ENCODE results near the gene MBNL1. TPM values are rescaled to one million over a fixed set of nuclear protein-coding genes. Genes with fewer than 3 reads are reported as not detected.

Gene MBNL1
- total RNA-seq, 4 donors from 2014 or later, result 413 to 774 (median 604) TPM

DNA sequence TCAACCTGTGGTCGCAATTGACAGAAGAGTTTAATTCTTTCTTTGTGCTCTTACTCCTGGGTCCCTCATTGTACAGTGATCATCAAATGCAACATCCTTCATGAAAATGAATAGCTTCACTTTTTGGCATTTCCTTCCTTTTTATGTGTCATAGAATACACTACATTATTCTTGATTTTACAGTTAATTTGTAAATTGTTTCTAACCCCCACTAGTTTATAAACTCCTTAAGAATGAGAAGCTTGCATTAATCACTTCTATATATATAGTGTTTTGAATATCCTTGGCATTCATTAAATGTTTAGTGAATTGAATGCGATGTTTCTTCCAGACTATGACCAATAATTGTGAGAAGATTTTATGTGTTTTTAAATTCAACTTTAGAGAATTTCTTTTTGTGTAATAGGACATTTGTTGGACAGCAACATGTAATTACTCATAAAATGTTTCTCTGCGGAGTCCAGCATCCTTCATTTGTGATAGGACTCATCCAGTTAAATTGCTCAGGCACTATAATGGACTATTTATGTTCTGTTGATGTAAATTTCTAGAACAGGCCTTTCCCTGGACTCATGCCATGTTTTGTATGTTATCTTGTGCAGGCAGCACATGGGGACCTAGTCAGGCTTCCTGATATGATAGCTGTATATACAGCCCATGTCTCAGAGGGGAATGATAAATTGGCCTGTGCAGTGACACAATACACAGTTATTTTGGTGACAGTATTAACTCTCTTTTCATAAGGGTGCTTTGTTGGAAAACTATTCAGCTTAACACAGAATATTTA is 51.3 kb downstream of the MBNL1 start:
- no peak for TF ChIP-seq CTCF (IDR thresholded peaks at IDR 0.05; ENCODE audit: low read depth)

GRCh38 chr3:152321200-152321954 is 52.6 kb downstream of the MBNL1 start:
- TF ChIP-seq CTCF (IDR thresholded peaks at IDR 0.05; ENCODE audit: low read depth), result no peak

DNA sequence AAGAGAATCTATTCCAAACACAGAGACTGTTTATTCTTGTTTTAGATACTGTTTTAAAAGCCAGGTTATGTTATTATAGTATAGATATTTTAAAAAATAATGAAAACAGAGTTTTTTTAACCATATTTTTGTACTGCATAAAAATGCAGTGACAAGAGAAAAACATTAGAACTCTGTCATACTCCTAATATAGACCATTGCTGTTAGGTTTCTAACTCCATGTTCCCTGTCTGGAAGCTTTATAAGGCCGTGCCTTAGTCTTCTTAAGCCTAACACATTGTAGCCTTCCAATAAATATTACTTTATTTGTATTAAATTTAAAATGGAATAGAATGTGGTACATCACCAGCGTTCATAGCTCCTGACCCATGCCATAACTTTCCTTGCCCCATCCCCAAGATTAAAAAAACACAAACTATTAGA is 53.2 kb downstream of the MBNL1 start:
- TF ChIP-seq CTCF (IDR thresholded peaks at IDR 0.05; ENCODE audit: low read depth), result no peak

DNA sequence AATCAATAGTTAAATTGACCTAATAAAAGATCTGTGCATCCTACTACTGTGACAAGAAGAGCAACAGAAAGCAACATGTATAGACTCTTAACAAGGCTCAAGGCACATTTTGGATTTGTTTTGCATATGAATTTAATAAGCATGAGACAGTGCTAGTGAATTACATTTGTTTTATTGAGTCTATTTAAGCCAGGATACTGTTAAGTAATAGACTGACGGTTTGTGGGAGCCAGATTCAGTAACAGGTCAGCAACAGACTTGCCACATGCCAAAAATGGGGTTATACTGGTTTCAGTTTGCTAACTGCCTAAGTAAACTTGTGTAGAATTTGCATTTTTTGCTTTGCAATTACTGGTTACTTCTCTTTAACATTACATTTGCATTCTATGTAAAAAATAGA is 54.0 kb downstream of the MBNL1 start:
- TF ChIP-seq CTCF (IDR thresholded peaks at IDR 0.05; ENCODE audit: low read depth), result no peak

DNA sequence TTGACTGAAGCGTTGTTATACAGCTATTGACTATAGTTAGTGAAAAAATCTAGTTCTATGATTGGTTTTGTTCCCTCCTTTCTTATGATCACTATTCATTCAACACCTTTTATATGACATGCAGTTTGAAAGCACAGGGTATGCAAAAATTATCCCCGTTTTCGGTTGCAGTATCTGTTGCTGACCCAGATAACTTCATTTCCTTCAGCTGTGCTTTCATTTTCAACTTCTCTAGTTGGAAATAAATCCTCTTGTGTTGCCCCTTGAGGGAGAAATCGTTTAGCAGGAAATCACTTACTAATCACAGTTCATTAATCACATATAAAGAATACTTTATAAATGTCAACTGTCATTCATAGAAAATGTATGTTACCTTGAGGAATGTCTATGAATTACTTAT is 55.1 kb downstream of the MBNL1 start:
- TF ChIP-seq CTCF (IDR thresholded peaks at IDR 0.05; ENCODE audit: low read depth), result no peak

DNA sequence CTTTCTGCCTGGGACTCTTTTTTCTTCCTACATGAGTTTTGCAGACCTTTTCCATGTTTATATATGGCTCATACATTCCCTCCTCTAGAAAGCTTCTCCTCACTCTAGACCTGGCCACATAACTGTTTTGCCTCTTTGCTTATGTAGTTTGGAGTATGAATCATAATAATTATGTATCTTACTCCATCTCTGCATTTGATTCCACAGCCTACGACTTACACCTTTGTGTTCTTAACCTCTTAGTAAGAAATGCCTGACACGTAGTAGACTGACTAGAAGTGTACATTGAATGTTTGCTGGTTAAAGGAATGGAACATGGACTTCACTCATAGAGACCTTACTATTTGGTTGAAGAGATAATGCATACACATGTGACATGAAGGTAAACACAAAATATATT is 56.4 kb downstream of the MBNL1 start:
- no peak for TF ChIP-seq CTCF (IDR thresholded peaks at IDR 0.05; ENCODE audit: low read depth)

- TF ChIP-seq CTCF (IDR thresholded peaks at IDR 0.05; ENCODE audit: low read depth), result no peak
Observed at GRCh38 chr3:152327203-152327602, 58.5 kb downstream of the MBNL1 start.
